Activated CD8-positive, alpha-beta memory T cell treated with anti-CD3 and anti-CD28 coated beads, Interleukin-2, amount 10 ng/mL, durations not matched to agents 7 days and 5 days (primary cell): Measurements from ENCODE around the gene PPWD1. TPM values are rescaled to one million over a fixed set of nuclear protein-coding genes. Genes with fewer than 3 reads are reported as not detected.

Source experiments
- ATAC-seq: fragments of 150-1000 bp; cut with Tn5 transposase; one replicate; pipeline ENCODE4 v1.10.0; 2021; ENCODE audit warnings: moderate library complexity
- CTCF ChIA-PET: fragments of 350-600 bp; sonication (Branson Sonifier 250); formaldehyde crosslinking; loops from one replicate; lab custom pipeline; 2021; ENCODE audit warnings: antibody characterized with exemption; lab: Charles Lee
- DNase-seq: peaks from one replicate; pipeline ENCODE4 v3.0.0-alpha.2; 2020
- H3K27ac Mint-ChIP-seq: one replicate; pipeline ENCODE4 v1.8.0; 2021; ENCODE audit warnings: mild to moderate bottlenecking, mixed read lengths
- H3K27me3 Mint-ChIP-seq: one replicate; pipeline ENCODE4 v1.8.0; 2021; ENCODE audit warnings: mixed read lengths
- H3K36me3 Mint-ChIP-seq: one replicate; pipeline ENCODE4 v1.8.0; 2021; ENCODE audit warnings: mild to moderate bottlenecking, mixed read lengths
- H3K4me1 Mint-ChIP-seq: one replicate; pipeline ENCODE4 v1.8.0; 2021; ENCODE audit warnings: mixed read lengths
- H3K4me3 Mint-ChIP-seq: one replicate; pipeline ENCODE4 v1.8.0; 2021; ENCODE audit warnings: mild to moderate bottlenecking, moderate library complexity, mixed read lengths
- H3K9me3 Mint-ChIP-seq: one replicate; pipeline ENCODE4 v1.8.0; 2022; ENCODE audit warnings: low read depth, mixed read lengths
- total RNA-seq, 2 experiments: library from RNA; stranded (reverse); gene quantifications; one replicate each; pipeline ENCODE4 v1.2.3, GENCODE V29; 2021

The PPWD1 gene
- total RNA-seq, 2 experiments from 2014 or later, result 49.0 to 54.1 TPM

DNA sequence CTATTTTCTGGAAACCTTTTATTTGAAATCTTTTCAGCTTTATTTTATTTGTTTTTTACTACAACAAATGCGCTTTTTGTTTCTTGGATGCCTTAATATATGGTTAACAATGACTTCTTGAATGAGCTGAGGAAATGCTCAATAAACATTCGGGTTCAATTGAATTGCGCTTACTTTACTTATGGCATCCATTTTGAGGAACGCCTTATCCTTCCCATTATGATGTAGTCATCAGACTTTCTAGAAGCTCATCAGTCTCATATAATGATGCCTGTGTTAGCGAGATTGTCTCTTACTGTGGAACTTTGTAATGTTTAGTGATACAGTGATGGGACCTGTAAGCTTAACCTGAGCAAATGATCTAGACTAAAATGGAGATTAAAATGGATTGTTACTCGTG is 62.6 kb downstream of the PPWD1 start:
- CTCF ChIA-PET, result interaction anchor here (1.4 to 1.9 kb wide), 2 partner anchors 63 to 95 kb away, joined by 4 to 8 read pairs; partner anchors contain the start of genes CENPK and PPWD1
- Mint-ChIP-seq H3K27ac (peak overlapping the region; percentile 96), H3K27me3 (no peaks in the 10 kb centered on the region), H3K4me1 (peaks cover 40% of the 10 kb centered on the region), H3K4me3 (peak overlapping the region; percentile 99), H3K9me3 (no peaks in the 10 kb centered on the region), H3K36me3 (peaks cover 14% of the 10 kb centered on the region)
- DNase-seq (no peak), ATAC-seq (no peak)

- H3K27me3 Mint-ChIP-seq, result no peaks in the 10 kb centered on the region
- no peak overlapping the region for H3K27ac Mint-ChIP-seq
- H3K4me3 Mint-ChIP-seq, result no peak overlapping the region
- ATAC-seq (no peak), DNase-seq (no peak)
- H3K36me3 Mint-ChIP-seq, result peaks cover 14% of the 10 kb centered on the region
- CTCF ChIA-PET, result no interaction called here
- H3K9me3 Mint-ChIP-seq, result no peaks in the 10 kb centered on the region
- H3K4me1 Mint-ChIP-seq, result peaks cover 16% of the 10 kb centered on the region
Measured at GRCh38 chr5:65630981-65631380, 67.9 kb downstream of the PPWD1 start.

Other genes with a start within 250 kb of the PPWD1 start
- gene ADAMTS6, start 81.4 kb upstream of the PPWD1 start, total RNA-seq, result 1 to 10 TPM; 2.8 to 4.0 TPM
- 100 to 1,000 TPM in 1 of 2 experiments, 10 to 100 TPM in 1; 94.6 to 107 TPM for gene CENPK, start 128 bp upstream of the PPWD1 start, total RNA-seq
- gene TRIM23, start 61.0 kb downstream of the PPWD1 start, total RNA-seq, result 10 to 100 TPM in 1 of 2 experiments, 1 to 10 TPM in 1; 9.9 to 10.3 TPM
- gene SHLD3, start 61.7 kb downstream of the PPWD1 start, total RNA-seq, result 1 to 10 TPM; 3.9 to 5.9 TPM
- gene TRAPPC13, start 61.7 kb downstream of the PPWD1 start, total RNA-seq, result 10 to 100 TPM; 18.5 to 23.4 TPM
- 10 to 100 TPM; 12.5 to 14.0 TPM for gene SGTB, start 158.8 kb downstream of the PPWD1 start, total RNA-seq
- gene NLN, start 158.9 kb downstream of the PPWD1 start, total RNA-seq, result 10 to 100 TPM; 15.8 to 19.6 TPM